ENCODE measurements around the gene CCDC148.
A peak's percentile ranks its signal among the peaks of the same experiment; 100 is the strongest.
"Not testable (repeated sequence)": the region's sequence is repeated elsewhere in the genome, so short reads cannot be mapped to it uniquely, and the experiment has no call there.

Gene CCDC148

GRCh38 chr2:158486150-158486969, 29.8 kb upstream of the CCDC148 start:
- in situ Hi-C loops (cut with HindIII; ENCODE audit: low pct_ligation_motif_present, low pct_unique_long_range_greater_than_20kb, low sequenced_read_pairs) = no loop called here
- DNase-seq = no peak

GRCh38 chr2:158484892-158485556, 28.5 kb upstream of the CCDC148 start:
- in situ Hi-C loops (cut with HindIII; ENCODE audit: low pct_ligation_motif_present, low pct_unique_long_range_greater_than_20kb, low sequenced_read_pairs) = no loop called here
- DNase-seq = no peak

GRCh38 chr2:158482594-158482993, 26.0 kb upstream of the CCDC148 start:
- in situ Hi-C loops (cut with HindIII; ENCODE audit: low pct_ligation_motif_present, low pct_unique_long_range_greater_than_20kb, low sequenced_read_pairs) = no loop called here
- peak; percentile 62 for DNase-seq

- in situ Hi-C loops (cut with HindIII; ENCODE audit: low pct_ligation_motif_present, low pct_unique_long_range_greater_than_20kb, low sequenced_read_pairs) = no loop called here
- no peak for DNase-seq
Measured at GRCh38 chr2:158481116-158481515, 24.6 kb upstream of the CCDC148 start.

GRCh38 chr2:158478816-158479215, 22.3 kb upstream of the CCDC148 start:
- in situ Hi-C loops (cut with HindIII; ENCODE audit: low pct_ligation_motif_present, low pct_unique_long_range_greater_than_20kb, low sequenced_read_pairs) = no loop called here
- no peak for DNase-seq

- in situ Hi-C loops (cut with HindIII; ENCODE audit: low pct_ligation_motif_present, low pct_unique_long_range_greater_than_20kb, low sequenced_read_pairs) = no loop called here
- DNase-seq = no peak
Measured at GRCh38 chr2:158478237-158478636, 21.7 kb upstream of the CCDC148 start.

GRCh38 chr2:158477202-158477601, 20.6 kb upstream of the CCDC148 start:
- in situ Hi-C loops (cut with HindIII; ENCODE audit: low pct_ligation_motif_present, low pct_unique_long_range_greater_than_20kb, low sequenced_read_pairs) = no loop called here
- DNase-seq = no peak

GRCh38 chr2:158474526-158475011, 18.0 kb upstream of the CCDC148 start:
- in situ Hi-C loops (cut with HindIII; ENCODE audit: low pct_ligation_motif_present, low pct_unique_long_range_greater_than_20kb, low sequenced_read_pairs); DNase-seq: not testable (repeated sequence)

GRCh38 chr2:158473719-158474392, 17.3 kb upstream of the CCDC148 start:
- in situ Hi-C loops (cut with HindIII; ENCODE audit: low pct_ligation_motif_present, low pct_unique_long_range_greater_than_20kb, low sequenced_read_pairs) = no loop called here
- DNase-seq = no peak

GRCh38 chr2:158473300-158473699, 16.7 kb upstream of the CCDC148 start:
- in situ Hi-C loops (cut with HindIII; ENCODE audit: low pct_ligation_motif_present, low pct_unique_long_range_greater_than_20kb, low sequenced_read_pairs); DNase-seq: not testable (repeated sequence)

- in situ Hi-C loops (cut with HindIII; ENCODE audit: low pct_ligation_motif_present, low pct_unique_long_range_greater_than_20kb, low sequenced_read_pairs) = not testable (repeated sequence)
Measured at GRCh38 chr2:158472829-158473228, 16.3 kb upstream of the CCDC148 start.

GRCh38 chr2:158467248-158467647, 10.7 kb upstream of the CCDC148 start:
- no peak for DNase-seq
- in situ Hi-C loops (cut with HindIII; ENCODE audit: low pct_ligation_motif_present, low pct_unique_long_range_greater_than_20kb, low sequenced_read_pairs) = no loop called here

More at GRCh38 chr2:158472829-158473228, 16.3 kb upstream of the CCDC148 start:
- not testable (repeated sequence) for DNase-seq

- DNase-seq = peak; percentile 42
- in situ Hi-C loops (cut with HindIII; ENCODE audit: low pct_ligation_motif_present, low pct_unique_long_range_greater_than_20kb, low sequenced_read_pairs) = no loop called here
Measured at GRCh38 chr2:158464426-158465281, 8.1 kb upstream of the CCDC148 start.

- in situ Hi-C loops (cut with HindIII; ENCODE audit: low pct_ligation_motif_present, low pct_unique_long_range_greater_than_20kb, low sequenced_read_pairs) = no loop called here
- DNase-seq = no peak
Measured at GRCh38 chr2:158463496-158464095, 7.0 kb upstream of the CCDC148 start.

- in situ Hi-C loops (cut with HindIII; ENCODE audit: low pct_ligation_motif_present, low pct_unique_long_range_greater_than_20kb, low sequenced_read_pairs) = no loop called here
- peak; percentile 37 for DNase-seq
Measured at GRCh38 chr2:158460632-158461297, 4.2 kb upstream of the CCDC148 start.

GRCh38 chr2:158459161-158460003, 2.8 kb upstream of the CCDC148 start:
- no peak for DNase-seq
- in situ Hi-C loops (cut with HindIII; ENCODE audit: low pct_ligation_motif_present, low pct_unique_long_range_greater_than_20kb, low sequenced_read_pairs) = no loop called here

- peak; percentile 28 for DNase-seq
- in situ Hi-C loops (cut with HindIII; ENCODE audit: low pct_ligation_motif_present, low pct_unique_long_range_greater_than_20kb, low sequenced_read_pairs) = no loop called here
Measured at GRCh38 chr2:158458617-158458920, 2.0 kb upstream of the CCDC148 start.
